GM12873 (cell line): ENCODE results near the gene PRDM16.

Experiments
- TF ChIP-seq, protein P1 (sequence below): IDR thresholded peaks from 2 replicates; pipeline ENCODE4 v1.5.1; 2012; ENCODE audit warnings: low read depth, mild to moderate bottlenecking, moderate library complexity, low read length, control low read depth; ENCODE audit not compliant: insufficient read depth; ENCODE audit errors: missing control alignments

The PRDM16 gene

GRCh38 chr1:3038571-3039181 is 30.3 kb upstream of the PRDM16 start:
- TF ChIP-seq, protein P1, sequence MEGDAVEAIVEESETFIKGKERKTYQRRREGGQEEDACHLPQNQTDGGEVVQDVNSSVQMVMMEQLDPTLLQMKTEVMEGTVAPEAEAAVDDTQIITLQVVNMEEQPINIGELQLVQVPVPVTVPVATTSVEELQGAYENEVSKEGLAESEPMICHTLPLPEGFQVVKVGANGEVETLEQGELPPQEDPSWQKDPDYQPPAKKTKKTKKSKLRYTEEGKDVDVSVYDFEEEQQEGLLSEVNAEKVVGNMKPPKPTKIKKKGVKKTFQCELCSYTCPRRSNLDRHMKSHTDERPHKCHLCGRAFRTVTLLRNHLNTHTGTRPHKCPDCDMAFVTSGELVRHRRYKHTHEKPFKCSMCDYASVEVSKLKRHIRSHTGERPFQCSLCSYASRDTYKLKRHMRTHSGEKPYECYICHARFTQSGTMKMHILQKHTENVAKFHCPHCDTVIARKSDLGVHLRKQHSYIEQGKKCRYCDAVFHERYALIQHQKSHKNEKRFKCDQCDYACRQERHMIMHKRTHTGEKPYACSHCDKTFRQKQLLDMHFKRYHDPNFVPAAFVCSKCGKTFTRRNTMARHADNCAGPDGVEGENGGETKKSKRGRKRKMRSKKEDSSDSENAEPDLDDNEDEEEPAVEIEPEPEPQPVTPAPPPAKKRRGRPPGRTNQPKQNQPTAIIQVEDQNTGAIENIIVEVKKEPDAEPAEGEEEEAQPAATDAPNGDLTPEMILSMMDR = no peak

DNA sequence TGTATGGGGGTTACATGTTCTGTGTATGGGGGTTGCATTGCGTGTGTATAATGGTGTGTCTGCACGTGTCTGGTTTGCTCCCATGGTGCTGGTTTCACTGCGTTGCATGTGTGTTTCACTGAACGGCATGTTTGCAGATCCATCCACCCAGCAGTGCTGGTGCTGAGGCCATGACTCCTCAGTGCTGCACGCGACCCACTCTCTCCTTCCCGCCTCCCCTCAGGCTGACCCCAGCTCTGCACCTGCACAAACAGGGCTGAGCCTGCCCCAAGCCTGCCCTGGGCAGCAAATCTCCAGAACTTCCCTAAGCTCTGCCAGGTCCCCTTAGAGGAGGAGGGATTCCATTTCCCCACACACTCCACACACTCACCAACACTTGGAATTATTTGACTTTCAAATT is 29.0 kb upstream of the PRDM16 start:
- TF ChIP-seq, protein P1 = no peak

DNA sequence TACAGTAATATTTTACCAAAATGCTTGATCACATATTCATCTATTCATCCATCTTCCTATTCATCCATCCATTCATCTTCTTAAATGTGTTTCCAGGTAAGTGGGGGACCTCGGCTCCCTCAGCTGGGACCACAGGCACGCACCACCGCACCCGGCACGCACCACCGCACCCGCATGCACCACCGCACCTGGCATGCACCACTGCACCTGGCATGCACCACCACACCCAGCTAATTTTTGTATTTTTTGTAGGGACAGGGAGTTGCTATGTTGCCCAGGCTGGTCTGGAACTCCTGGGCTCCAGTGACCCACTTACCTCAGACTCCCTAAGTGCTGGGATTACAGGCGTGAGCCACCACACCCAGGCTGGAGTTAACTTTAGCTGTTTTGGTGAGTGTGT is 26.5 kb upstream of the PRDM16 start:
- TF ChIP-seq, protein P1 = no peak

DNA sequence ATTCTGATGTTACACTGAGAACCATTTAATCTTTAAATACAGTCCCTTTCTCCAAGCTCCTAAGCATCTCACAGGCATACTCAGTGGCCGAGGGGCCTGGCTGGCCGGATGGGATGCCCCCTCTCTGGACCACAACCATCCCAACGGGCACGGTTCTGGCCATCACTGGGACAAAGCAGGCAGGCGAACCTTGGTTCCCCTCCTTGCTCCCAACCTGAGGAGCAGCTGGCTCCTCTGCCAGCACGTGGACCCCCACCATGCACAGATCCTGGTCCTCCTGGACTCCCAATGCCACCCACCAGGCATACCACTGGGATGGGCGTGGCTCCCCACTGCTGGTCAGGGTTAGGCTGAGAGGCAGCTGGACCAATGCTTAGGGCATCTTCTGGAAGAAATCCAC is 19.8 kb upstream of the PRDM16 start:
- TF ChIP-seq, protein P1 = no peak

DNA sequence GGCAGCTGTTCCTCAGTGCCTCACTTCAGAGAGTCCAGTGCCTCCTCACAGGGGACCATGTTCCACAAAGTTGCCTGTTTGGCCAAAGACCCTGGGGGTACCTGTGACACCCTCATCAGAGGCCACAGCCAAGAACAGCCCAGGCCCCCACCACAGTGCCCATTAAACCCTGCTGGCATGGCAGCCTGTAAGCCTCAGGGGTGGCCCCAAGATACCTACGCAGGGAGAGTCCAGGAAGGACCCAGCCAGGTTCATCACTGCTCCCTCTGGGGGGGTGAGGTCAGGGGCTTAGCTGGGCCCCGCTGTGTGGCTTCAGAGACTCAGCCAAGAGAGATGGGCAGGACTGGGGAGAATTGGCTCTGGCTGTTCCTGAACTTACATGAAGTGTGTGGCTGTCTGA is 19.1 kb upstream of the PRDM16 start:
- TF ChIP-seq, protein P1 = no peak

DNA sequence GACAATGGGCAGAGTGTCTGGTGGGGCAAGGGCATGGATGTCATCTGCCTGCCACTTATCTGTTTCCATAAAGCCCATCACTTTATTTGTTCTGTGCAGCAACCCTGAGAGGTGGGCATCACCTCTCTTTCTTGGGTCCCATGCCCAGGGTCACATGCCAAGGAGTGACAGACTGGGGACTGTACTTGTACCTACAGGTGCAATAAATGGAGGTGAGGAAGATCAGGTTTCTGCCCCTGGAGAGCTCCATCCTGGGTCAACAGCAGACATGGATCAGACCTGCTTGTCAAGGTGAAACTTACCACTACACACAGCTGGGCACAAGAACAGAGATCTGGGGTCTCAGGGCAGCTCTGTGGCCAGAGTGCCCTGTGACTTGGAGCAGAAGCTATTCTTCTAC is 18.4 kb upstream of the PRDM16 start:
- TF ChIP-seq, protein P1 = no peak

- TF ChIP-seq, protein P1 = no peak
Observed at GRCh38 chr1:3051270-3052268, 17.4 kb upstream of the PRDM16 start.
